ENCODE results near the gene GMNN.

Gene GMNN

DNA sequence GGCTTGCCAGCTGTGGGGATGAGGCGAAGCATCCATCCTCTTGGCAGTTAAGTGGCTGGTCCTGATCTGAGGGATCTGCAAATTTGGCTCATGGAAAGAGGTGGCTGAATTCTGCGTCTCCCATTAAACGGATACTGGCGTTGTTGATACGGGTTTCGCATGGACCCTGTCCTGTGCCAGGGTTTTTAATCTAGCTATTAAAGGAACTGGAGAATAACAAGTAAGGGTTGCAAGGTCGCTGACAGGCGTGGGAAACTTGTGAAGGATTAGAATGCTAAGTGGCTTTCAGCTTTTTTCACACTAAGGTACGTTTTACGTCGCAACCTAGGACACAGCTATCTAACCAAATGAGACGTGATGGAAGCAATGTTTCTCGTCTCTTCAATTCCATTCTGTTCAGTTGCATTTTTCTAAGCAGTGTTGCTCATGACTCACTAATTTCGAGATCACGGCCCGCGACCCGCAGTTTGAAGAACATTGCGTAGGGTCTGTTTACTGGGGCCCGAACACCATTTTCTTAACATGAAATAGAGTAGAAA lies 852 bp downstream of the GMNN start:
- H3K9ac ChIP-seq (ENCODE audit: low read depth, low read length), result peak overlapping the region; percentile 99
- H3K36me3 ChIP-seq (ENCODE audit: insufficient read depth, low read length), result peaks cover 2% of the 10 kb centered on the region; the same call in 1 of the 2 replicates
- 0 out of 2 replicates have a peak, but pooled peaks cover 6% of the 10 kb centered on the region for H3K4me1 ChIP-seq (ENCODE audit: insufficient read depth, low read length)
- H3K9me3 ChIP-seq (ENCODE audit: control insufficient read depth, insufficient read depth, low read length), result no peaks in the 10 kb centered on the region

DNA sequence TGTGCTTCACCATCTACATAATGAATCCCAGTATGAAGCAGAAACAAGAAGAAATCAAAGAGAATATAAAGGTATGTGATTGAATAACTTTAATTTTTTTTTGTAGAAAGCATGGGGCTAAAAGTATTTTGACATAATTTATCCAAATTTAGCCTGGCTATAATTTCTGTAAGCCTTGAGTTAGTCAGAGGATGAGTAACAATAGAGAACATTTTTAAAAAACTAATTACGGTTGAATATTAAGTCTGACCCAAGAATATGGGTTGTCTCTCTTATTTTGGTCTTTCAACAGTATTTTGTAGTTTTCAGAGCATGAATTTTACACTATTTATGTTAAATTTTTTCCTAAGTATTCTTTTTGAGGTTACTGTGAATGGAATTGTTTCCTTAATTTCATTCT lies 2.5 kb downstream of the GMNN start:
- Histone ChIP-seq H3K9ac (ENCODE audit: low read depth, low read length) (no peak overlapping the region), H3K36me3 (ENCODE audit: insufficient read depth, low read length) (peaks cover 6% of the 10 kb centered on the region; the same call in 1 of the 2 replicates)

DNA sequence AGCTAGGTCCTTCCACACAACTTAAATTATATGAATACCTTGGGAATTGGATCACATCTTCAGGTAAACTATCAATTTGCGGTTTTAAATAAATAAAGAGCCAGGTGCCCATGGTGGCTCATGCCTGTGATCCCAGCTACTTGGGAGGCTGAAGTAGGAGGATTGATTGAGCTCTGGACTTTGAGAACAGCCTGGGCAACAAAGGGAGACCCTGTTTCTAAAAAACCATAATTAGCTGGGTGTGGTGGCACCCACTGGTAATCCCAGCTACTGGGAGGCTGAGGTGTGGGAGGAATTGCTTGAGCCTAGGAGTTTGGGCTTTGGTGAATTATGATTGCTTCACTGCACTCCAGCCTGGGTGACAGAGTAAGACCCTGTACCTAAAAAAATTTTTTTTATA lies 3.4 kb downstream of the GMNN start:
- H3K9me3 ChIP-seq (ENCODE audit: control insufficient read depth, insufficient read depth, low read length), result no peaks in the 10 kb centered on the region
- H3K9ac ChIP-seq (ENCODE audit: low read depth, low read length), result no peak overlapping the region
- H3K4me1 ChIP-seq (ENCODE audit: insufficient read depth, low read length), result 0 out of 2 replicates have a peak, but pooled peaks cover 6% of the 10 kb centered on the region
- peaks cover 9% of the 10 kb centered on the region for H3K36me3 ChIP-seq (ENCODE audit: insufficient read depth, low read length)

More for the DNA sequence above, 2.5 kb downstream of the GMNN start:
- H3K4me1 ChIP-seq (ENCODE audit: insufficient read depth, low read length), result 0 out of 2 replicates have a peak, but pooled peaks cover 6% of the 10 kb centered on the region
- H3K9me3 ChIP-seq (ENCODE audit: control insufficient read depth, insufficient read depth, low read length), result no peaks in the 10 kb centered on the region

DNA sequence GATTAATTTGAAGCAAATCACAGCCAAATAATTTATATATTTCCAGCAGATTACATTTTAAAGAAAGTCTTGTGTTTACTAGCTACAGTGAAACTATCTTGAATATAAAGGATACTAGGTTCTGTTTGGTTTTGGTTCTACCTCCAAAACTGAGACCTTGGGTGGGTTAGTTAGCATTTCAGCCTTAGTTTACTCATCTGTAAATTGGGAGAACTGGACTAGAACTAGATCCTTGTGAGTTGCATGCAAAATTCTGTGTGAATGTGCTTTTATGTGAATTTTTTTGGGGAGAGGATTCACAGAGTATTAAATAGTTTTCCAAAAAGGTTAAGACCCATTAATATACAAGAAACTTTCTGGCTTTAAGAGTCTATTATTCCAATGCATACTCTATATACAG lies 4.1 kb downstream of the GMNN start:
- H3K4me1 ChIP-seq (ENCODE audit: insufficient read depth, low read length), result 0 out of 2 replicates have a peak, but pooled peaks cover 6% of the 10 kb centered on the region
- no peak overlapping the region for H3K9ac ChIP-seq (ENCODE audit: low read depth, low read length)
- no peaks in the 10 kb centered on the region for H3K9me3 ChIP-seq (ENCODE audit: control insufficient read depth, insufficient read depth, low read length)
- H3K36me3 ChIP-seq (ENCODE audit: insufficient read depth, low read length), result peaks cover 9% of the 10 kb centered on the region

DNA sequence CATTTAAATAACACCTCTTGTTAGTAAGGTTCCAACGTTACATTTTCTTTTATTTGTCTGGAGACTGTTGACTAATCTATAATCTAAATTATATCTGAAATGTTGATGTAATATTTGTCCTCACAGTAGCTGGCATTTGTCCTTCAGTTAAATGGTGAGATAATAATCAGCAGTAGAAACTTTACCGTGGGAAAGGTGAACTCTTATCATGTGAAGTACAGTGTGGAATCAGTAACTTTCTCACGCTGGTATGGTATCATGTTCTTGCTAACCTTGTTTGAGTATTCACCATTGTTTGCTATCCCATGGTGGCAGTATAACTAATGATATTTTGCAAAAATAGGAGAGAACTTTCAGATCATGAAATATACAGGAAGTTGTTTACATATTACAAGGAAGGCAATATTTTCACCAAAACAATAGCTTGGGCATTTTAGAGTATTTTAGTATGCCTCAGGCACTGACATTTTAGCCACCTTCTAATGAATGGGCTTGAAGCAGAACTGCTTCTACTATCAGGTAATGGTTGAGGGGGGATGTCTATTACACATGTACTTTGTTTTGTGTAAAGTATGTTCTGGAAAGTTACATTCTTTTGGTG lies 4.8 kb downstream of the GMNN start:
- no peak overlapping the region for H3K9ac ChIP-seq (ENCODE audit: low read depth, low read length)
- peaks cover 9% of the 10 kb centered on the region for H3K36me3 ChIP-seq (ENCODE audit: insufficient read depth, low read length)
- H3K9me3 ChIP-seq (ENCODE audit: control insufficient read depth, insufficient read depth, low read length), result no peaks in the 10 kb centered on the region
- H3K4me1 ChIP-seq (ENCODE audit: insufficient read depth, low read length), result 0 out of 2 replicates have a peak, but pooled peaks cover 6% of the 10 kb centered on the region

DNA sequence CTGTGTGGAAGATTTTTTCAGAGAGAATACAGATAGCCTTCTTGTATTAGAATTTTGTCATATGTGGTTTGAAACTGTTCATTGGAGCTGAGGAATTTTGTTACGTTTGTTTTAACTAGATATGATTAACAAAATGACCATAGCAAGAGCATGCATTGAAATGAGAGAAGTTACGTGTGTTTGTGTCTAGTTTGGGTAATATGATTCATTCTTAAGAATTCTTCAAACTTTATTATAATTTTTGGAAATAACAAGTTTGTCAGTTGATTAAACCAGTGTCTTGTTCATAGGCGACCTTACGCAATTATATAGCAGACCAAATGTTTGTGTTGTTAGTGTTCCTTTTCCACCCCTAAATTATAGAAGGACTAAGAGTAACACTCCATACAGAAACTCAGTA lies 5.5 kb downstream of the GMNN start:
- Histone ChIP-seq H3K4me1 (ENCODE audit: insufficient read depth, low read length) (0 out of 2 replicates have a peak, but pooled peaks cover 6% of the 10 kb centered on the region), H3K9ac (ENCODE audit: low read depth, low read length) (no peak overlapping the region), H3K9me3 (ENCODE audit: control insufficient read depth, insufficient read depth, low read length) (no peaks in the 10 kb centered on the region), H3K36me3 (ENCODE audit: insufficient read depth, low read length) (peaks cover 9% of the 10 kb centered on the region)

DNA sequence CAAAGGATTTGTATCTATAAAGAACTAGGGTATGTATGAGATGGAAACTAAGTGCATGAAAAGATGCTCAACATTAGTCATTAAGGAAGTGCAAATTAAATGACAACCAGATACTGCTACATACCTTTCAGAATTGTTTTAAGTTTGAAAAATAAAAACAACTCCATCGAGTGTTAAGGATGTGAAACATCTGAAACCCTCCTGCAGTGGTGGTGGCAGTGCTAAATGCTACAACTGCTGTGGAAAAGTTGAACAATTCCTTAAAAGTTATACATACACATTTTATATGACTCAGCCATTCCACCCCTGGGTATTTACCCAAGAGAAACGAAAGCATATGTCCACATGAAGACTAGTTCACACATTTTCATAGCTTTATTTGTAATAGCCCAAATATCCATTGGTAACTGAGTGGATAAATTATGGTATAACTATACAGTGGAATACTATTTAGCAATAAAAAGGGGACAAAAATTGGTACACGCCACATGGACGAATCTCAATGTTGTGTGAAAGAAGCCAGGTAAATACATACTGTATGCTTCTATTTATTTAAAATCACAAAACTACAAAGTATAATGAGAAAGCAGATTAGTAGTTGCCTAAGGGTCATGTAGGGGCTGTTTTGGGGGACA lies 13.4 kb downstream of the GMNN start:
- H3K9me3 ChIP-seq (ENCODE audit: control insufficient read depth, insufficient read depth, low read length), result no peaks in the 10 kb centered on the region
- H3K9ac ChIP-seq (ENCODE audit: low read depth, low read length), result no peak overlapping the region
- peaks cover 6% of the 10 kb centered on the region; the same call in 1 of the 2 replicates for H3K36me3 ChIP-seq (ENCODE audit: insufficient read depth, low read length)
- H3K4me1 ChIP-seq (ENCODE audit: insufficient read depth, low read length), result no peaks in the 10 kb centered on the region

DNA sequence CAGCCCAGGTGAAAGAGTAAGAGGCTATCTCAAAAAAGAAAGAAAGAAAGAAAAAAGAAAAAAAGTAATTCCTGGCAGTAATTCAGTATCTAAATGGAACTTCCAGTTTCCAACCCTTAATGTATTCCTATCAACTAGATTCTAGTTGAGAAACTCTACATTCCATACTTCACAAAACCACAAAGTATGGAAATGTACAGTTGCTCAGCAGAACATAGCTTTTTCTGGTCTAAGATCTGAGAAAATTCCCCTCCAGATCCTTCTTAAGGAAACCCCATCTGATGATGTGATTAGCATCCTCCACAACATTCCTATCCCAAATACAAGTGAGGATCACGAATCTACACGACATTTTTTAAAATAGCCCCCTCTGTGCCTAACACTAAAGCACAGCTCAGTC lies 20.4 kb downstream of the GMNN start:
- H3K4me1 ChIP-seq (ENCODE audit: insufficient read depth, low read length), result peaks cover 6% of the 10 kb centered on the region
- no peak overlapping the region for H3K9ac ChIP-seq (ENCODE audit: low read depth, low read length)
- H3K9me3 ChIP-seq (ENCODE audit: control insufficient read depth, insufficient read depth, low read length), result no peaks in the 10 kb centered on the region; the same call in 1 of the 2 replicates
- no peaks in the 10 kb centered on the region for H3K36me3 ChIP-seq (ENCODE audit: insufficient read depth, low read length)

DNA sequence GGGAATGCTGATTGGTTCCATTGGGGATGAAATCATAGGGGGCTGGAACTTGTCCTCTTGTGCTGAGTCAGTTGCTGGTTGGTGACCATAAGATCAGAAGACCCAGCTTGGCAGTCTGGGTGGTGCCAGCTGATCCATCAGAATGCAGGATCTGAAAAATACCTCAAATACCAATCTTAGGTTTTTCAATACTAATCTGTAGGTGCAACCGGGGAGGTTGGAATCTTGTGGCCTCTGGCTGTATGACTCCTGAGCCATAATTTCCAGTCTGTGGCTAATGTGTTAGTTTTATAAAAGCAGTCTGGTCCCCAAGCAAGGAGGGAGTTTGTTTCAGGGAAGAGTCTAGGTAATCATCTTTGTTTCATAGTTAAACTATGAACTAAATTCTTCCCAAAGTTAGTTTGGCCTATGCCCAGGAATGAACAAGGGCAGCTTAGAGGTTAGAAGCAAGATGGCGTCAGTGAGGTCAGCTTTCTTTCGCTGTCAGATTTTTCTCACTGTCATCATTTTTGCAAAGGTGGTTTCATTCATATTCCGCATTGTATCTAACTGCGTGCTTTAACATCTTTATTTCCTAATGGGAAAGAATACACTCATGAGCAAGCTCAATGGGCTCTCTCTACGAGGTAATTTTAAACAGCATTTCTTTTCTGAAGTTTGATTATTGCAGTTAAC lies 22.0 kb downstream of the GMNN start:
- Histone ChIP-seq H3K9ac (ENCODE audit: low read depth, low read length) (no peak overlapping the region), H3K4me1 (ENCODE audit: insufficient read depth, low read length) (peaks cover 6% of the 10 kb centered on the region), H3K36me3 (ENCODE audit: insufficient read depth, low read length) (no peaks in the 10 kb centered on the region), H3K9me3 (ENCODE audit: control insufficient read depth, insufficient read depth, low read length) (no peaks in the 10 kb centered on the region; the same call in 1 of the 2 replicates)

DNA sequence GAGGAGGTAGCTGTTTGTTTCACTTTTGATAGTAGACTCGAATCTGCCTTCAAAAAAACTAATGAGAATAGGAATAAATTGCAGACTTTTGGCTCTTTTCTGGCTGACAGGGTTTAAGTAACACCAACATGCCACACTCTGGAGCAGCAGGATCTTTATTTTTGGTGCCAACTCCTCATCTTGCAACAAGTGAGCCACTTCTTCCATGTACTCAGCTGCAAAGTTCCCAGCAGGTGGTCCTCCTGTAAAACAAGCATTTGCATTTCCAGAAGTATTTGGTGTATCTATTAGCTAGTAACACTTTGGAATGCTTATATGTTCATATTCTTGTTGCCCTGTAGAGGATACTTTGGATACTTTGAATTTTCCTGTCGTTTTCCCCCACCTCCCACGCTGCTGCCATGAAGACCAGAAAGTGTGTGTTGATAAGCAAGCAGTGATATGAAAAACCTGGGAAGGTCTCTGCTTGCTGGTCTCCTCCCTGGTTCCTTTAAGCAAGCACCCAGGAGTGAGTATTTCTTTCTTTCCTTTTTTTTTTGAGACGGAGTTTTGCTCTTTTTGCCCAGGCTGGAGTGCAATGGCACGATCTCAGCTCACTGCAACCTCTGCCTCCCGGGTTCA lies 23.0 kb downstream of the GMNN start:
- Histone ChIP-seq H3K9me3 (ENCODE audit: control insufficient read depth, insufficient read depth, low read length) (no peaks in the 10 kb centered on the region; the same call in 1 of the 2 replicates), H3K9ac (ENCODE audit: low read depth, low read length) (no peak overlapping the region), H3K36me3 (ENCODE audit: insufficient read depth, low read length) (no peaks in the 10 kb centered on the region), H3K4me1 (ENCODE audit: insufficient read depth, low read length) (peaks cover 12% of the 10 kb centered on the region)

DNA sequence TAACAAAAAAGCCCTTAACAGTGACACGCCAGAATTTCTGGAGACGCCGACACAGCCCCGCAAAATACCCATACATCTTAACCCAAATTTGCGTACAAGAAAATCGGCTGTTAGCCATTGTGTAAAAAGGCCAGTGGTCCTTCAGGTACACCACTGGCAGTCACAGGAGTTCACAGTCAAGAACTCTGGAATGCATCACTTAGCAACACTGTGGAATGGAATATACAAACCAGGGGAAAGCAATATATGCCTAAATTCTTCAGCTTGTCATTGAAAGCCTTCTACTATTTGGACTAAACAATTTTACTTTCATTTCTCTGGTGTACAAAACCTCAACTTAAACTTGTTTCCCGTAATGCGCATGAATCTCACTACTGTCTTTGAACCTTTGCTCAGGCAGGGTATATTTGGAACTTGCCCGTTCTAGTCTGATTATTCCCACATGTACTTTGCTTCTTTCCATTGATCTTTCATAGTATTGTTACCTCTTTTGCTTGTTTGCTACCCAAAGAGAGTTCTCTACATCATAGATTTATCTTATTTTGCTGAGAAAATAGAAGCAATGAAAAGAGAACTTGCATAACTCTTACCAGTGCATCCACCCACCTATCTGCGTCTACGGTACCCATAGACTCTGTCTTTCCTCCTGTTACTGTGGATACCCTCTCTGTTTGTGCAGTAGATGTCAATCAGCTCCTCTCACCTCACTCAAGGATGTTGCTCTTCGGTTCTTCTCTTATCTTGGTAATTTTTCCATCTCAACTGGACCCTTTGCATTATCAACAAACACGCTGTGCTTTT lies 24.2 kb downstream of the GMNN start, which contains the start of gene ARMH2:
Gene ARMH2 (minus strand): TSS at position 178 of the 801 bp plus-strand sequence. CDS start 60 bp downstream, at position 118.
- Histone ChIP-seq H3K4me1 (ENCODE audit: insufficient read depth, low read length) (peaks cover 12% of the 10 kb centered on the region), H3K9me3 (ENCODE audit: control insufficient read depth, insufficient read depth, low read length) (no peaks in the 10 kb centered on the region; the same call in 1 of the 2 replicates), H3K9ac (ENCODE audit: low read depth, low read length) (no peak within 1 kb of the TSS), H3K36me3 (ENCODE audit: insufficient read depth, low read length) (no peaks in the 10 kb centered on the region)

DNA sequence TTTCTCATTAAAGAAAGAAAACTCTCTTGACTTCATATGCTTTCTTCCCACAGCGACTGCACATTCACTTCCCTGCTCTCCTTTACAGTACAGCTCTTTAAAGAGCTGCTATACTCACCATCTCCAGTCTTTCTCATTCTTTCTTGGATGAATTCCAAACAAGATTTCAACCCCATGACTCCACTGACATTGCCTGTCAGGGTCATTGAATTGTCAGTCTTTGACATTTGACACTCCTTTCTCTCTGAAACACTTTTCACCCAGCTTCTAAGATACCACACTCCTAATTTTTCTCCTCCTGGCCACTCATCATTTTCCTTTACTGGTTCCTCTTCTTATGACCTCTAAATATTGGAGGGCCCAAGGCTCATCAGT lies 24.8 kb downstream of the GMNN start:
- Histone ChIP-seq H3K9me3 (ENCODE audit: control insufficient read depth, insufficient read depth, low read length) (no peaks in the 10 kb centered on the region; the same call in 1 of the 2 replicates), H3K4me1 (ENCODE audit: insufficient read depth, low read length) (peaks cover 12% of the 10 kb centered on the region), H3K9ac (ENCODE audit: low read depth, low read length) (no peak overlapping the region), H3K36me3 (ENCODE audit: insufficient read depth, low read length) (no peaks in the 10 kb centered on the region)

DNA sequence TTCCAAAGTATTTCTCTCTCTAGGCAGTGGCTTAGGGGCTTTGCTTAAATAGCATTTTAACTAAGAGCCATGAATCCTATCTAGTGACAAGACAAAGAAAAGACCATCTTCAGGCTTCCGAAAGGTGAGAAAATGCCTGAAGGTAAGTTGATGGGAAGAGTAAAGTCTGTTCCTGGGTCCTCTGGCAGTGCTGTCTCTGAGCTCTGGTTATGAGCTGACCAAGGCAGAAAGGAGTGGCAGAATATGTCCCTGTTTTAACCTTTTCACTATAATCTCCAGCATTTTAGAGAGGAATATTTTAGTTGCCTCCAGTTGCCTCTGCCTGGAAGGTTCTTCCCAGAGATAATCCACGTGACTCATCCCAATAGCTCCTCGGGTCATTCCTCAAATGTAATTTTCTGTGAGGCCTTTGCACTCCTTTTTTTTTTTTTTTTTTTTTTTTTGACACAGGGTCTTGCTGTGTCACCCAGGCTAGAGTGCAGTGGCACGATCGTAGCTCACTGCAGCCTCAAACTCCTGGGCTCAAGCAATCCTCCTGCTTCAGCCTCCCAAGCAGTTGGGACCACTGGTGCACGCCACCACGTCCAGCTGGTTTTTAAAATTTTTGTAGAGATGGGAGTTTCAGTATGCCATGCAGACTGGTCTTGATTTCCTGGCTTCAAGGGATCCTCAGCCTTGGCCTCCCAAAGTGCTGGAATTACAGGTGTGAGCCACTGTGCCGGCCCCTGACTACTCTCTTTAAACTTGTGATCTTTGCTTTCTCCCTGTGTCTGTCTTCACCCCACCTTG lies 27.7 kb downstream of the GMNN start:
- no peak overlapping the region for H3K9ac ChIP-seq (ENCODE audit: low read depth, low read length)
- no peaks in the 10 kb centered on the region for H3K36me3 ChIP-seq (ENCODE audit: insufficient read depth, low read length)
- no peaks in the 10 kb centered on the region for H3K9me3 ChIP-seq (ENCODE audit: control insufficient read depth, insufficient read depth, low read length)
- H3K4me1 ChIP-seq (ENCODE audit: insufficient read depth, low read length), result peaks cover 11% of the 10 kb centered on the region
